GM19035 (cell line): Measurements from ENCODE around the gene CREB5.
"Not testable (repeated sequence)": the region's sequence is repeated elsewhere in the genome, so short reads cannot be mapped to it uniquely, and the experiment has no call there.

ENCODE experiments used
- ATAC-seq: cut with Tn5 transposase; IDR thresholded peaks from one replicate; pipeline ENCODE4 v1.9.1; 2021; ENCODE audit not compliant: unreplicated experiment

Gene CREB5

GRCh38 chr7:28573059-28573553 lies 160.8 kb downstream of the CREB5 start:
- no peak for ATAC-seq

DNA sequence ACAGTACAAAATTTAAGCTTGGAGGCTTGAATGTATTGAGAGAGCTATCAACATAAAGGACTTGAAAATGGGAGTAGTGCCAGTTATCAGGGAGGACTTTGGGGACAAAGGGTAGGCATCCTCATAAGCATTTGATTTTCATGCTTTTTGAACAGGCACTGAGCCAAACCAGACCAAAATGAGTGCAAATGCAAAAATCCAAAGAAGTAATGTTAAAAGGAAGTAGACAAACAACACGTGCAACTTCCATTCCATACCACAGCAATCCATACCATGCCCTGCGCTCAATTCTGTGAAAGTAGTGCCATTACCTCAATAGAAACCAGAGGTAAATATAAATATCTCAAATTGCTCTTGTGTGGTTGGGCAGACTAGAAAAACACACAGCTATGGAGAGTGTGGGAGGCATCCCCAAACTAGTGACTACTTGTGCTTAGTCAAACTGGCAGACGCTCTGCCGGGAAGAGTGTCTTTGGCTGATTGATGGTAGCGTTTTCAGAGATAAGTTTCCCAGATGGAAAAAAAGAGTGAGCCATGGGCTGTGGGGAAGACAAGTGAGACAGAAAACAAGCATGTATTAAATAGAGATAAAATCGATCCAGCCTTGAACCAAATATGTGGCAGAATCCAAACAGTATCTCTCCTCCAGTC lies 161.5 kb downstream of the CREB5 start:
- no peak for ATAC-seq

- no peak for ATAC-seq
Measured at GRCh38 chr7:28575241-28575643, 162.9 kb downstream of the CREB5 start.

DNA sequence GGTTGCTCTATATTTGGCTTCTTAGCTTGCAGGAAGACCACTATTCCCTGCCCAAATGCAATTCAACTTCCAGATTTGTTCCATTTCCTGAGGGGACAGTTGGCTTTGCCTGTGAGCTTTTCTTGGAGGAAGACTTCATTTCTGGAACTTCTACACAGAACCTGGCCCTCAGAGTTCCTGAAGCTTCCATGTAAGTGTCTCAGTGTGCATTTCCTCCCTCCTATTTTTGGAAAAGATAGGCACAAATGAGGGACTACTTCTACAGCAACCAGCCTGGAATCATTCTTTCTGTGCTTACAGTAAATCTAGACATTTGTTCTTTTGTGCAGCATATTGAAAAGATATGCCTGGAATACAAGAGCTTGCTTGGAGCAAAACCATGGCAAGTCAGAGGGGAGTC lies 164.3 kb downstream of the CREB5 start:
- no peak for ATAC-seq

DNA sequence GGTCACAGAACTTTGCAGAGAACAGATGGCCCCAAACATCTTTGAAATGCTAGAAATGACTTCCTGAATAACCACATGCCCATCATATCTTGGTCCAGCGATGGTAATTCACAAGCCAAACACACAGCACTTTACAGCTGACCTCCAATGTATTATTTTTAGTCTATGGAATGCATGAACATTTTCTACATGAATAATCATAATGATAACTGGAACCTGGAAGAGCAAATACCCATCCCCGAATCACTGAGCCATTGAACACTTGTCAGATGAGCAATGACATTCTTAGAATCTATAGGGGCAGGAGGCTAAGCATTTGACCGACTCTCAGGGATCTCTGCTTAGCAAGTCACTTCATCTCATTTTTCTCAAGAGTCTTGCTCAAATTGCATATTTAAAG lies 167.3 kb downstream of the CREB5 start:
- ATAC-seq, result no peak

DNA sequence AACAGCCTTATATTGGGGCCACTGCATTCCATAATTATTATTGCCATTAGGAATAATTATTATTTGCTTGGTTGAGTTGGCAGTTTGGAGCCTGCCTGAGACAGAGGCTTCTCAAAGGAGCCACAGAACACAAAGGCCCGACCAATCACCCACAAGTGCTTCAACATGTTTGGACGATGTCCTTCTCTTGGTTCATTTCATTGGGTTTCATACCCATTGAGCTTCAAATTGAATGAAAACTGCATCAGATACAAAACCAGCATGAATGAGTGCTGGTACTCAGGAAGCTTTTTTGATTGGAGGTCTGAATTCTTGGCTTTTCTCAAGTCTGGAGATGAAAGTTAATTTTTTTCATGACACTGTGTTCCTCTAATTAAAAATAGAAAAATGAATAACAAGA lies 168.3 kb downstream of the CREB5 start:
- ATAC-seq, result no peak

GRCh38 chr7:28581351-28581750 lies 169.0 kb downstream of the CREB5 start:
- no peak for ATAC-seq

- ATAC-seq, result no peak
Measured at GRCh38 chr7:28582226-28582625, 169.9 kb downstream of the CREB5 start.

- no peak for ATAC-seq
Measured at GRCh38 chr7:28584235-28584634, 171.9 kb downstream of the CREB5 start.

- no peak for ATAC-seq
Measured at GRCh38 chr7:28586736-28587135, 174.4 kb downstream of the CREB5 start.

- no peak for ATAC-seq
Measured at GRCh38 chr7:28587211-28587610, 174.9 kb downstream of the CREB5 start.

- no peak for ATAC-seq
Measured at GRCh38 chr7:28588602-28589001, 176.3 kb downstream of the CREB5 start.

DNA sequence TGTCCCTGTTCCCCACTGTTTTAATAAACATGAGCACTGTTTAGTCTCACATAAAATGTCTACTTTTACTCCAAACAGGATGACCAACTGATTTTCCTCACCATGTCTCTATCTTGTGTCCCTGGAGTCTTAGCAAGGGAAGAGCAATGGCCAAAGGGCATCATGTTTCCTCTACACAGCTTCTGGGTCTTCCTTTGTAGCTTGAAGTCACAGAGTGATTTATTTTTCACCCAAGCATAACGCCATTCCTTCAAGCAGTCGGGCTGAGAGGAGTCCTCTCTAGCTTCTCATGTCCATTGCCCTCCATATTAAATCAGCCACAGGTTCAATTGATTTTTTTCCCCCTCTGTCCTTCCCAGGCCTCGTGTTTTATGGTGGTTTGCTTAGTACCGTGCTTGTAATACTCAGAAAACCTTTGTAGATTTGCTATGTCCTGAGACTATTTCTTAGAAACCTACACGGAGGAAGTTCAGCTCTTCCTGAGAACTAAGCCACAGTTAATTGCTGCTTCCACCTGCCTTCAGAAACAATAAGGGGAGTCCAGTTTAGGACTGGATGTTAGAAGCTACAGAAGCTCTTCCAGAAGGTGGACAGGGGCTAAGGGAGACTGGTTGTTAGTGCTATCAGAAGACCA lies 178.8 kb downstream of the CREB5 start:
- no peak for ATAC-seq

DNA sequence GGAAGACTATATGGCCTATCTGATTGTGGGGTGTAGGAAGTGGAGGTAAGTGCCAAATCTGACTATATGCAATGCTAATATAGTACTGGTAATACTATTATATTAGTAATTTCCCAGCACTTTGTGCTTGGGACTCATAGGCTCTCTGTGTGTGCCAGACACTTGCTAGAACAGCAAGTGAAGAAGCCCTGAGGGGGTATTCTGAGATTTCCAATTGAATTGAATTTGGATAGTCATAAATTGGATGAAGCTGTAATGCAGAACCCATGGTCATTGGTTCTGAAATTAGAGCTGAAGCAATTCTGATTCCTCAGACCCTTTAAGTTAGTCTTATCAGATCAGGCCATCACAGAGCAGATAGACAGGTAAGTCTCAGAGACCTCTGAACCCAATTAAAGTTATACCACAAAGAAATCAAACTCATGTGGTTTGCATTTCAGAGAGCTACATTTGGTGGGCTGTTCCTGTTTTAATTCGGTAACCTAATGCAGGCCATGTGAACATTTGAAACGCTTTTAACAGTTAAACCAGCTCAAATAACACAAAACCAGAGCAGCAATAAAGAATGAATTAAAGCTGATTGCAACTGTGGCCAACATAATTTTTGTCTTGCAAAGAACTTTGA lies 179.5 kb downstream of the CREB5 start:
- no peak for ATAC-seq

- ATAC-seq, result no peak
Measured at GRCh38 chr7:28592861-28593260, 180.5 kb downstream of the CREB5 start.

GRCh38 chr7:28595076-28595475 lies 182.8 kb downstream of the CREB5 start:
- no peak for ATAC-seq

GRCh38 chr7:28595801-28596200 lies 183.5 kb downstream of the CREB5 start:
- no peak for ATAC-seq

DNA sequence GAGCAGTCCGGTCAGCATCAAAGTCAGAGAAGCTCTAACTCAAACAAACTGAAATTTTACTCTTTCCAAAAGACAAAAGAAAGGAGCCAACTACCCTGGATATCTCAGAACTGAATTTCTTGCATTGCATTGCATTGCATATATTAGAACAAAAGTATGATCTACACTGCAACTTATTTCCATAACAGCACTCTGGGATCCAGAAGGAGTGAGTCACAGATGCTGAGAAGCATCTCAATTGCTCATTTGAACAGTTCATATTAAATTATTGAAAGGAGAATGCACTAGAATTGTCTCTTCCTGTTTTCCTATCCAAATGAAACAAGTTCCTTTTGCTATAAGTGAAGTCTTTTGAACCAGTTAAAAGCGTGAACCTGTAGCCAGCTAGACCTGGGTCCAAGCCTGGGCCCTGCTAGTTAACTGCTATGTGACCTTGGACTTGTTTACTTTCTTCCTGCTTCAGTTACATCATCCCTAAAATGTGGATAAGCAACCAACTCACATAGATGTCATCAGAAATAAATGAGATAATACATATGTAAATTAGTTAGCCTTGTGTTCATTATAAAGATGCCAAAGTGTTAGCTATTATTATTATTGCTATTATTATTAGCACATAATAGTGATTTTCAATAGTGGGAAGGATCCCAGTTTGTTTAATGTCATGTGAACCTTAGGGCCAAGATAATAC lies 184.1 kb downstream of the CREB5 start:
- ATAC-seq, result no peak

DNA sequence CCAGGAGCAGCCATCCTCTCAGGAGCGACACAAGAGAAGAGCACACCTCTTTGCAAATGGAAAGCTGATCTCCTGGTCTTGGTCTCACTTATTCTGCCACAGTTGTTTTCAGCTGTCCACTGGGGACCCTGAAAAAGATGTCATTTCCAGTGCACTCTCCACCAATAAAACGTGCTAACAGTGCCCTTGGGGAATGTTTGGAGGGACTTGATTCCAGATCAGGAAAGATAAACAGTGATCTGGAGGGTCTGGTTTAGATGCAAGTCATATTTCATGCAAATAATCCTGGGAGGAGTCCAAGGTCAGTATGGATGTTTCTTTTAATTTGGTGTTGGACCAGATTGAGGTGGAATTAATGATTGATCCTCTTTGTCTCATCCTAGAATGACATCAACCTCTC lies 185.0 kb downstream of the CREB5 start:
- no peak for ATAC-seq

GRCh38 chr7:28598037-28598436 lies 185.7 kb downstream of the CREB5 start:
- not testable (repeated sequence) for ATAC-seq

- no peak for ATAC-seq
Measured at GRCh38 chr7:28598586-28598985, 186.3 kb downstream of the CREB5 start.

DNA sequence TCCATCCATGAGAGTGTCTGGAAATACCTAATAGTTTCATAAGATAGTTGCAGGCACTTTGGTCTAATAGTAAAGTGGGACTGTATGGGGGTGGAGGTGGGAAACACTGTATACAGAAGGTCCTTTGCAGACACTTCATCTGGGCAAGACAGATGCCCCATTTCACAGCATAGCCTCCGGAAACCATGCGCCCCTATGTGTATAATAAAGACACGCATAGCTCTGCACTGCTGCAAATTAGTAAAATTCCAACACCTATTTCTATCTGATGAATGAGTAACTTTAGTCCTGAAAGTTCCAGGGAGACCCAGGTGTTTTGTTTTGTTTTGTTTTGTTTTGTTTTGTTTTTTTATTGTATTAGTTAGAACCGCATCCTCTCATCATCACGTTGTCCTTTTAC lies 187.1 kb downstream of the CREB5 start:
- ATAC-seq, result no peak
